PC-9 (cell line): ENCODE results near the gene MBNL1. TPM values are rescaled to one million over a fixed set of nuclear protein-coding genes. Genes with fewer than 3 reads are reported as not detected.

Experiments
- BruUV-seq: library from RNA; stranded (reverse); fragments of 400-500 nt; replicated peaks from 2 replicates; lab custom pipeline; 2021; lab: Mats Ljungman, UMichigan
- CTCF ChIA-PET: fragments of 300-600 bp; sonication (Branson Sonifier 250); formaldehyde crosslinking; loops from one replicate; lab custom pipeline; 2022; ENCODE audit warnings: antibody characterized with exemption; lab: Charles Lee
- POLR2A ChIA-PET: fragments of 300-600 bp; sonication (Branson Sonifier 250); formaldehyde crosslinking; loops from one replicate; lab custom pipeline; 2022; ENCODE audit warnings: antibody characterized with exemption; ENCODE audit not compliant: unreplicated experiment; lab: Charles Lee
- DNase-seq, 2 experiments: peaks; one replicate each; pipeline versions ENCODE4 v3.0.0 to v3.0.0-alpha.2; 2015 to 2022; ENCODE audit warnings: mixed read lengths in 1 of 2
- H2AFZ ChIP-seq: fragments of 200-600 bp; sonication (generic); 2 replicates; pipeline ENCODE4 v1.8.1; 2017; ENCODE audit warnings: antibody characterized with exemption
- H3F3A ChIP-seq: fragments of 200-600 bp; sonication (generic); 2 replicates; pipeline ENCODE4 v1.8.1; 2017; ENCODE audit warnings: antibody characterized with exemption, mild to moderate bottlenecking, low read depth; ENCODE audit not compliant: insufficient read depth
- H3K27ac ChIP-seq: fragments of 200-600 bp; sonication (generic); 2 replicates; pipeline ENCODE4 v1.6.1; 2016; ENCODE audit warnings: mixed run types
- H3K27me3 ChIP-seq: fragments of 200-600 bp; sonication (generic); 2 replicates; pipeline ENCODE4 v1.6.1; 2016; ENCODE audit warnings: low read depth, mixed run types; ENCODE audit not compliant: insufficient read depth
- H3K36me3 ChIP-seq: fragments of 200-600 bp; sonication (generic); 2 replicates; pipeline ENCODE4 v1.6.1; 2016; ENCODE audit warnings: low read depth, mixed run types
- H3K4me1 ChIP-seq: fragments of 200-600 bp; sonication (generic); replicated peaks from 2 replicates; pipeline ENCODE4 v1.6.1; 2016; ENCODE audit warnings: mixed run types; ENCODE audit not compliant: insufficient read depth
- H3K4me2 ChIP-seq: fragments of 200-600 bp; sonication (generic); 2 replicates; pipeline ENCODE4 v1.6.1; 2017; ENCODE audit warnings: mixed run types
- H3K4me3 ChIP-seq: fragments of 200-600 bp; sonication (generic); 2 replicates; pipeline ENCODE4 v1.6.1; 2016; ENCODE audit warnings: mixed run types
- H3K79me2 ChIP-seq: fragments of 200-600 bp; sonication (generic); 2 replicates; pipeline ENCODE4 v1.6.1; 2017; ENCODE audit warnings: low read depth, mixed run types
- H3K9me2 ChIP-seq: fragments of 200-600 bp; sonication (generic); 2 replicates; pipeline ENCODE4 v1.8.1; 2017; ENCODE audit warnings: mild to moderate bottlenecking; ENCODE audit not compliant: insufficient read depth
- H3K9me3 ChIP-seq: fragments of 200-600 bp; sonication (generic); 2 replicates; pipeline ENCODE4 v1.8.1; 2016; ENCODE audit warnings: low read depth; ENCODE audit not compliant: insufficient read depth
- H4K20me1 ChIP-seq: fragments of 200-600 bp; sonication (generic); 2 replicates; pipeline ENCODE4 v1.8.1; 2017; ENCODE audit not compliant: insufficient read depth
- CTCF ChIP-seq: fragments of 200-600 bp; sonication (generic); conservative IDR thresholded peaks from 2 replicates; pipeline ENCODE4 v1.6.1; 2017; ENCODE audit warnings: mixed run types, antibody characterized with exemption, mild to moderate bottlenecking, moderate library complexity
- EZH2 ChIP-seq: fragments of 200-600 bp; sonication (generic); IDR thresholded peaks from 2 replicates; pipeline ENCODE4 v1.8.0; 2017; ENCODE audit warnings: antibody characterized with exemption, low read depth
- intact Hi-C: fragments of 100-400 bp; cut with micrococcal nuclease; formaldehyde crosslinking; loops from one replicate; pipeline ENCODE4 v1.10.0; 2022; ENCODE audit not compliant: unreplicated experiment
- total RNA-seq: library from RNA; stranded (reverse); gene quantifications from 2 replicates; pipeline ENCODE4 v1.2.3, GENCODE V29; 2021

The MBNL1 gene
- total RNA-seq, 1 experiment from 2014 or later = 176 TPM

GRCh38 chr3:152402695-152403451, 134.1 kb downstream of the MBNL1 start:
- no TSS peak for BruUV-seq
- Histone ChIP-seq H3K4me1 (peaks cover 26% of the 10 kb centered on the region), H3K4me2 (no peak overlapping the region), H3K27ac (no peak overlapping the region), H3K36me3 (0 out of 2 replicates have a peak, but pooled peaks cover 5% of the 10 kb centered on the region), H3K9me3 (no peaks in the 10 kb centered on the region), H3K79me2 (peaks cover 68% of the 10 kb centered on the region), H3K27me3 (no peaks in the 10 kb centered on the region), H3K9me2 (no peaks in the 10 kb centered on the region), H2AFZ (no peak overlapping the region), H4K20me1 (no peaks in the 10 kb centered on the region), H3F3A (peaks cover 16% of the 10 kb centered on the region), H3K4me3 (no peak overlapping the region)
- intact Hi-C loops = no loop called here
- ChIA-PET CTCF (no interaction called here), POLR2A (interaction anchor here (0.6 kb wide), 2 partner anchors 736 to 1006 kb away, joined by 3 to 11 read pairs; no protein-coding TSS in a partner anchor)
- TF ChIP-seq CTCF = no peak
- TF ChIP-seq EZH2 = no peak
- DNase-seq = no peak

DNA sequence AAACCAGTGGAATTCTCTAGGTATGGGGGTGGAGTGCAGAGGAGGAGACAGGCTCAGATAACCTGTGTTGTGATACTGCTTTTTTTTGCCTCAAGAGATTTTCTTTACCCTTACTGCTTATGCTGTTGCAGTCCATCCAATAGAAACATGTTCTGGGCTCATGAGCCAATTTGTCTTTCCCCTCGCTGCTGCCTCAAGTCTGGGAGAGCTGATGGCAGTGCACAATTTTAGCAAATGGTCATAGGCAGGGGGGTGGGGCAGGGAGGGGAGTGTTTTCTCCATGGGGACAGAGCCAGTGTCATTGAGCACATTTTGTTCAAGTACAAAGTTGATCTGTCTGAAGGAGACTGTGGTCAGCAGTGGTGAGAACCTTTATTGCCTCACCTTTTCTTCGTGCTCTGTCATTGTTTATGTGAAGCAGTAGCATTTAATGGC, 134.9 kb downstream of the MBNL1 start:
- no peak overlapping the region for H3K27ac ChIP-seq
- no peaks in the 10 kb centered on the region for H4K20me1 ChIP-seq
- BruUV-seq = no TSS peak
- peaks cover 16% of the 10 kb centered on the region for H3F3A ChIP-seq
- H3K79me2 ChIP-seq = peaks cover 72% of the 10 kb centered on the region
- intact Hi-C loops = no loop called here
- H2AFZ ChIP-seq = no peak overlapping the region
- no peak overlapping the region for H3K4me3 ChIP-seq
- CTCF ChIA-PET = no interaction called here
- H3K4me1 ChIP-seq = peaks cover 23% of the 10 kb centered on the region
- no peak for DNase-seq
- no peak overlapping the region for H3K4me2 ChIP-seq
- H3K9me2 ChIP-seq = no peaks in the 10 kb centered on the region
- H3K36me3 ChIP-seq = 0 out of 2 replicates have a peak, but pooled peaks cover 5% of the 10 kb centered on the region
- POLR2A ChIA-PET = no interaction called here
- TF ChIP-seq CTCF (no peak), EZH2 (no peak)
- no peaks in the 10 kb centered on the region for H3K27me3 ChIP-seq
- H3K9me3 ChIP-seq = no peaks in the 10 kb centered on the region

DNA sequence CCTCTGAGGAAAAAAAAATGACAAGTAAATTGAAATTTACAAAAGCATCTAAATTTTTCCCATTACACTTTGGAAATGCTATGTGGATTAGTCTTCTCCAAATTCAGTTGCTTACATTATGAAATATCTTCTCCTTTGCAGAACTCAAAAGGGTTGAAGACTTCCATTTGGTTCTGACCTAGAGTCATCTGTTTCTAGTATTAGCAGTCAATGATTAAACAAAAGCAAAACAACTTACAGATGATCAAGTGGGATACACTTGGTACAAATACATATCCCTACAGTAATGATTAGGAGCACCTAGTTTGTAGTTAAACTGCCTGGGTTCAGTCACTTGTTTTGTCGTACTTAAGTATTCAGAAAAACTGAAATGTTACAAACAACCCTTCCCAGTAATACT, 136.2 kb downstream of the MBNL1 start:
- Histone ChIP-seq H3K27me3 (no peaks in the 10 kb centered on the region), H4K20me1 (no peaks in the 10 kb centered on the region), H3K27ac (peak overlapping the region; percentile 53), H3K4me1 (peaks cover 11% of the 10 kb centered on the region), H3K36me3 (0 out of 2 replicates have a peak, but pooled peaks cover under 1% of the 10 kb centered on the region), H3K4me2 (no peak overlapping the region), H3K79me2 (peaks cover 70% of the 10 kb centered on the region), H3F3A (peaks cover 16% of the 10 kb centered on the region), H3K4me3 (no peak overlapping the region), H2AFZ (no peak overlapping the region), H3K9me2 (no peaks in the 10 kb centered on the region), H3K9me3 (no peaks in the 10 kb centered on the region)
- CTCF ChIA-PET = no interaction called here
- POLR2A ChIA-PET = no interaction called here
- no peak for DNase-seq
- TF ChIP-seq CTCF (no peak), EZH2 (no peak)
- BruUV-seq = no TSS peak
- intact Hi-C loops = no loop called here
